ENCODE measurements around the gene GRIK2.

Gene GRIK2

DNA sequence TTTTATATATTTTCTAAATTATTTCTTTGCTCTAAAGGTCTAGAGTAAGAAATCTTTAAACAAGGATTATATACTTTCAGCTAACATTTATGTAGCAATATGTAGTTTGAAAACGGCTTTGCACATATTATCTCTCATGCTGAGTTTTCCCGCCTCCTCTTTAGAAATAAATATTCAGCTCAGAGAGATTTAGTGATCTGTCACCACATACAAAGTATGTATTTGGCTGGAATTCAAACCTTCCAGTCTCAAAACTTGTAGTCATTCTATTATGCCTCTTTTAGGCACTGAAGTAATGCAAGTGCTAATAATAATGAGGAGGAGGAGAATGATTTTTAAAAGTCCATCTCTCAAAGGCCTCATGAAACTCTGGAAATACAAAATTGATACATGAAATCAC lies 525.0 kb downstream of the GRIK2 start:
- DNase-seq: no peak

DNA sequence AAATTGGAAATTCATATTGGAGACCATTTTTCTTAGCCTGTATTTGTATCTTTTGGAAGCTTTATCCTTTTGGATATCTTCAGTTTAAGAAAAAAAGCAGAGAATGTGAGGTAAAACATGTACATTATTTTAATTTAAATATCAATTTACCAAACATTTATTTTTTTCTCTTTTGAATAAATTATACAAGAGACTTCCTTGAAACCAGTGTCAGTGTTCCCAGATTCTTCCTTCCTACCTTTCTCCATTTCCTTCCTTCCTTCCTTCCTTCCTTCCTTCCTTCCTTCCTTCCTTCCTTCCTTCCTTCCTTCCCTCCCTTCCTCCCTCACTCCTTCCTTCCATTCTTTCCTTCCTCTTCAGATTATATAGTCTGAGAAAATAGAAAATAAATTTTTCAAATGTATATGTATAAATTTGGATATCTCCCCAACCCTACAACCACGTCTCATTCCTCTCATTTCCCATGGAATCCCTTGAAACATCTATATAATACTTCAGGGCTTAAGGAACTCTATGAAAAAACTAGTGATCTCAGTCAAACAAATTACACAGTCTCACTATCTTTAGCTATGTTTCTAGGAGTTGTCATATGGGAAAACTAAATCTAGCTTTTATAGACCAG lies 528.4 kb downstream of the GRIK2 start:
- no peak for DNase-seq

DNA sequence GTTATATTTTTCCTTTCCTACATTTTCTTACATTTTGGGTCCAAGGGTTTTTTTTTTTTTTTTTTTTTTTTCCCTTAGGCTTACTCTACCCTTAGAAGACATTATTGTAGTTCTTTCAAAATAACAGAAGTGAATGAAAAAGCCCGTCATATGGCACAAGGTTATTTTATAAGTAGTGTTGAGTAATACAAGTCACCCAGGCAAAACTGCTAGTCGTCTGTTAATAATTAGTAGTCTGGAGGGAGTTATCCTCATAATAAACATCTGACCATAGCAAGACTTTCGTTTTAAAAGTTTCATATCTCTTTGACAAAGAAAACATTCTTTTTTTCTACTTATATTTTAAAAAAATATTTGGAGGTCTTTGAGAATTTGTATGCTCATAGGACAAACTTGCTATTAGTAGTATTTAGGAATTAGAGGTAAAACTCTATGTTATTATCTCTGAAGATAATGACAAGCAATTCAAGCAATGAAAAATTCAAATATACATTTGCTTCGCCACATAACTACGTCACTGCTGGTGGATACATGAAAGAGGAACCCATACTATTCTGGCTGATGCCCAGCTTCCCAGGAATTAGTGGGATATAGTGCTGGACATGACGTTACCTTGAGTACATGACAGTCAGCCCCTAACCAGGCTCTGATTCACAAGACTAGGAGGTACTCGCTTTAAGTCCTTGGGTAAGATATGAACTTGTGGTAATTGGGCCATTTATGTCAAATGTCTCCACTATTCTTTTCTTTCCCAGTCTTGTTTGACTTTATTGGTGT lies 532.8 kb downstream of the GRIK2 start:
- DNase-seq: no peak

DNA sequence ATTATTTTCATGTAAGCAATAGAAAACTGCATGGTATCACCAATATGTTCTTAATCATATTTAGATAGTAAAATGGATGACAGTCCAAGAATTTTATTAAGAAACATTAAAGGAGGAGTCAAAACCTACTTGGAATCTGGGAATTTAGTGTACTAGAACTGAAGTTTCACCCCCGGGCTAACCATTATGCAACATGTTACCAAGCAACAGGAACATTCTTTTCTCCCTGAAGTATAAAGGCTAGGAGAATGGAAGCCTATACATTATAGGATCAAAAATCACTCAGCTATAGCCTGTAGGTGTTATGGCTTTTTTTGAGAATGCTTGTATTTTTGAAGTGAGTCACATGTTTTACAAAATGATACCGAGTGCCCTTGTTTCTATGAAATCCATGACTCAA lies 538.3 kb downstream of the GRIK2 start:
- no peak for DNase-seq

DNA sequence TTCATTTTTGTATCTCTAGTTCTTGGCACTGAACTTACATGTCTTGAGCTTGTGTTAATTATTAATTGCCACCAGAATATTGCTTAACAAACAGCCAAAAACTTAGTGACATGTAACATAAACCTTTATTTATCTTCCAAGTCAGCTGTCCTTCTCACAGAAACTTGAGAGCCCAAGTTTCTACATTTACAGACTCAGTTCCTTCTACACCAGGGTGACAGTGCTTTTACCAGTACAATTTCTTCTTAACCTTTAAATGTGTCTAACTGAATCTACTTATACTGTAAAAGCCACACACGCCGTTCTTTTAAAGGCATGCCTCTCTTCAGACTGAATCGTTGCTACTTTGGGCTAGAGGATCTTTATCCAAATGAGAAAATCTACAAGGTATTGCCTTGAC lies 539.2 kb downstream of the GRIK2 start:
- no peak for DNase-seq

DNA sequence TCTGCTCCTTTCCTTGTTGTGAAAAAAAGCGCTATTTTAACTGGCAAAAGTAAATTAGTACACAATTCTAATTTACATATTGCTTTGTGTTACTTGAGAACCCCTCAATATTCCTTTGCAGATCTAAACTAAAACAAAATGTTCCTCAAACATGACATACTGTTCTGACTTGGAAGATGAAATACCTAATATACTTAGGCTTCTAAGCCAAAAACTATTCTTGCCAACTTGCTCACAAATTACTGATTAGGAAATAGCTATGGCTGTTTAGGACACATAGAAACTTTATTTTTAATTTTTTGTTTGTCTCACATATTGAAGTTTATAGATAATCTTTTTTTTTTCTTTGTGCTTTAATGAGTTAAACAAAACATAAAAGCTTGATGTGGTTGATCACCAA lies 542.2 kb downstream of the GRIK2 start:
- DNase-seq: no peak

DNA sequence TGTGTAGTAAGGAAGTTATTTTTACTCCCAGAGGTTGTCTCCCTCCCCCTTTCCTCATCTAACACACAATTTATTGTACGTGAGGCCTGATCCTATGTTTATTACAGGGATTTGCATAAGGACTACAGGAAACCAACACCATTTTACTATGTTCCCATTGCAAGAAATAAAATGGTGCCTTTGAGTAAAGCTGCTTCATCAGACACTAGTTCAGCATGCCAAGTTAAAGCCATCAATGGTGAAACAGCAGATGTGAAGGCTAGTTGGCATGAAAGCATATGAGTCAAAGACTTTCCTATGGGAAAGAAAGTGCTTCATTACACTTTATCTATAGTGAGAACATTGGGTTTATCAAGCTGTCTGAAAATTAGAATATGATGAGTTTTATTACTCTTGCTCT lies 543.0 kb downstream of the GRIK2 start:
- DNase-seq: peak; percentile 18

DNA sequence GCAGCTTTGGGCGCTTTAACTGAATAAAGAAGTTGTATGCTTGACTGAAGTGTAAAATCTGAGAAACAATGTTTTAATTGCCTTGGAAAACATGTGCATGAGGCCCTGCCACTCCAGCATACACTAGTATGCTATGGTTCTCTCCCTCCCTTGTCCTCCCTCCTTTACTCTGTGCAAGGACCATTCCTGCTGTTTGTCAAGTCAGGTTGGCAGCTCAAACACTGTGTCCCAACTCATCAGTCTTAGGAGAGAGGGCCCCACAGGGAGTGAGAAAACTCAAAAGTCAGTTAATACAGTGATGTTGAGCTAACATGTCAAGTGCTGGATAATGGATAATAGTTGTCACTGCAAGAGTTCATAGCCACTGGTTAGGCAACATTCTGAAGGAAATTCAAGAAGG lies 543.6 kb downstream of the GRIK2 start:
- DNase-seq: no peak

DNA sequence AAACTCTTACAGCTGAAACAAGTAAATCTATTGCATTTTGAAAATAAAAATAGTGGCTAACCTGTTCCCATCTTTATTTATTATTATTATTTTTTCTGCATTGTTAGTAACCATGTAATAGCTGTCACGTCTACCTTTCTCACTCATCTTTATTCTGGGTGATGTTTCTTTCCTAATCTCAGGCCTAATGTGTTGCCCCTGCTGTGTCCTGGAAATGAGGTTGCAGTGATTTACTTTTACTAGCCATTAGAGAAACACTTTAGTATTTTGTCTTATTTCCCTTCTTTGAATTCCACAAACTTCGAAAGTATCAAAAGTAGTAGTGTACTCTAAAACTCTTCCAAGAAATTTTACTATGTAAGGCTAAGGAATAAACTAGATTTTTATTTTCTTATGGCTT lies 546.9 kb downstream of the GRIK2 start:
- DNase-seq: no peak

DNA sequence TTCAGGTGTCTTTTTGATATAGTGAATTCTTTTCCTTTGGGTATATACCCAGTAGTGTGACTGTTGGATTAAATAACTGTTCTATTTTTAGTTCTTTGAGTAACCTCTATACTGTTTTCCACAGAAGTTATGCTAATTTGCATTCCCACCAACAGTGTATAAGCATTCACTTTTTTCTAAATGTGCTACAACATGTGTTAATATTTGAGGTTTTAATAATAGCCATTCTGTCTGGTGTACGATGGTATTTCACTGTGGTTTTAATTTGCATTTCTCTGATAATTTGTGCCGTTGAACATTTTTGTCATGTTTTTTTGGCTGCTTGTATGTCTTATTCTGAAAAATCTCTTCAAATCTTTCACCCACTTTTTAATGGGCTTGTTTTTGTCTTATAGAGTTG lies 563.5 kb downstream of the GRIK2 start:
- DNase-seq: no peak

DNA sequence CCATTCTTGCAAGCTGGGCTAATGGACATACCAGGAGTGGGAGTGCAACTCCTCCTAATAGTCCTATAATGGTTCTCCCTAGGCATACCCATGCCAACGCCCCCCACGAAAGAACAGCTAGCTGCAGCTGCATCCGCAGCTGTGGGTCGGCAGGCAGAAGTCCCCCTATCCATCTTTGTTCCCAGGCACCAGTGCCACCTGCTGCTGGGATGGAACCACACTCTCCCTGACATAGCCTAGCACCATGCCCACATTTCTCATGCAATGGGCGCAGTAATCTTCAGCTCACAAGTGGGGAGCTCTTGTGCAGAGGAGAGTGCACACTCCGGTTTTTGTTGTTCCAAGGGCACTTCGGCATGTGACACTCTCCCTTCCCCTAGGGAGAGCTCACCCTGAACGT lies 567.8 kb downstream of the GRIK2 start:
- DNase-seq: no peak

DNA sequence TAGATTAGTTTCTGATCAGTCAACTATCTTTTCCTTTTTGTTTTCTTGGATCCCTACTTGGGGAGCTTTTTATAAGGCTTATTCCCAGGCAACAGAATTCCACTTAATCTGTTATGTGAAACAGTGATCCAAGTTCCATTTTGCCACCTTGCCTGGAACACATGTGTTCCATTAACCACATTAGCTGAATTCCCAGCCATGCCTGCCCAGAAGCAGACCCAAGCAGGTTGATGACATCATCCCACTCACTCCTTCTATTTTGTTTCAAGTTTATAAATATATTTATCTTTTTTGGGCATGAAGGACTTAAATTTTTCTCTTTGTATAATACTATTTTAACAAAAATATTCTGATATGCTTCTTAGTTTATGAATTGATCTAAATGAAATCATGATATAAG lies 587.4 kb downstream of the GRIK2 start:
- no peak for DNase-seq

DNA sequence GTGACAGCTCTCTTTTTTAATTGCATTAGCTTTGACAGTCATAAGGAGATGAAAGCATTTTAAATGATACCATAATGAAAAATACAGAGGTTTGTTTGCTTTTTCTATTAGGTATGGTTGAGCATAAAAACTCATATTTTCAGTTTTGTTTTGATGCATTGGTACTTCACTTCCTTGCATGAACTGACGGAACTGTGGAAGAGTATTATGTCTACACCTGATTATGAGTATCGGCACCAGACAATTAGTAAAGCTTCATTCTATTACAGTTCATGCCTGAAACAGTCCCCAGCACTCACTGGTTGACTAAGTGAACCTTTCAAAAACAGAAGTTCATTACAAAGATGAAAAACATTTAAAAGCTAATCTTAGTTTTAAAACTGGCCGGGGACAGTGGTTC lies 593.0 kb downstream of the GRIK2 start:
- DNase-seq: no peak

DNA sequence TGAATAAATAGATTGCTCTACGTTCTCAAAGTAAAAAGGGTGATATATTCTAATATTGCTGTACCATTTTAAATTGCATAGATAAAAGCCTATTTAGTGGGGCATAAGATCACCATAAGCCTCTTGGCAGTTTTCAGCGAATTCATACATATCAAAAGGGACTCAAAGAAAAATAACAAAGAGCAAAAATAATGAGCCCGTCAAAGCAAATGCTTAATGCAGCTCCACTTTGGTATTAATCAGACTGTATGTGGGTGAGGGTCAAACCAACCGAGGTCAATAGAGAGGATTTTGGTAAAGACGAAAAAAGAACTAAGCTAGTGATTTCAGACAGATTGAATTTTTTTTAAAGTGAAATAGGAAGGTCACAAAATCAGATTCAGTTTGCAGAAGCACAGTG lies 598.8 kb downstream of the GRIK2 start:
- no peak for DNase-seq

DNA sequence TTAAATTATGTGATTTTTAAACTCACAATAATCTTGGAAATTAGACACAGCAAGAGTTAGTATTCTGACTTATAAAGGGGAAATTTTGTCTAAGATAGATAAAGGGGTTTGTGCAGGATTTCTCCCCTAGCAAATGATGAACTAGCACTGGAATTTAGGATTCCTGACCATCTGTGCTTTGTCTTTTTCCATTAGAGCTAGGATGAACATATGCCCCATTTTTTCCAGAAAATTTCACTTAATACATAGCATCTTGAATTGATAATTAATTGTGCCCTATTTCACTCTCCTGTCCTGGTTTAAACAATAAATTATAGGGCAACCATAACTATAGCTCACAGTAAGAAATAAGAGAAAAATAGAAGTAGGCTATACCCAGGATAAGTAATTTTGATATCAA lies 601.0 kb downstream of the GRIK2 start:
- DNase-seq: no peak

DNA sequence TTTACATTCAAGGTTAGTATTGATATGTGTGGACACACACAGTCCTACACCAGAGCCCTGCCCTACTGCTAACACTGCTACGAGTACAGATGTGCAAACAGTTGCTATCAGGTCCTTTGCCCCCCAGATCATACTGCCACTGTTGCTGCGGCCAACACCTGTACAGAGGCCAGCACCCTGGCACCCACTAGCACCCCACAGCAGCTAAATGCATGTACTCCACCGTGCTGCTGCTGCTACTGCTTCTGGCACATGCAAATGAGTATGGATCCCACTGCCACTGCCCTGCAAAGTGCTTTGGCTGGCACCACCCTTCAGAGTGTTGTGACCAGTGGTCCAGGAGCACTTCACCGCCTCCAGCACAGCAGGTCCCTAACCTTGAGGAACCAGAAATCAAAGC lies 621.9 kb downstream of the GRIK2 start:
- no peak for DNase-seq

DNA sequence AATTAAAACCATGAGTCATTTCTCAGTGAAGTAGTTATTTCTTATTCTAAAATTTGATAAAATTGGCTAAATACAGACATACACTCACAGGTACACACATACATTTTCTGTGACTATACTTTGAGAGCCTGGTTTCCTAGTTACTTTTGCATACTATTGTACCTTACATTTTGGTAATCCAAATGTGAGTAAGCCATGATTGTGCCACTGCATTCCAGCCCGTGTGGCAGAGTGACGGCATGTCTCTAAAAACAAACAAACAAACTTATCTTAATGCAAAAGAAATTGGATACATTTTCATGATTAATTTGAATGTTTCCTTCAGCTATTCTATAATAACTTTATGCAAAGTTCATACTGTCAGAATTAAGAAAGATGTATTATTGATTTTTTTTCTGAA lies 628.8 kb downstream of the GRIK2 start:
- no peak for DNase-seq

DNA sequence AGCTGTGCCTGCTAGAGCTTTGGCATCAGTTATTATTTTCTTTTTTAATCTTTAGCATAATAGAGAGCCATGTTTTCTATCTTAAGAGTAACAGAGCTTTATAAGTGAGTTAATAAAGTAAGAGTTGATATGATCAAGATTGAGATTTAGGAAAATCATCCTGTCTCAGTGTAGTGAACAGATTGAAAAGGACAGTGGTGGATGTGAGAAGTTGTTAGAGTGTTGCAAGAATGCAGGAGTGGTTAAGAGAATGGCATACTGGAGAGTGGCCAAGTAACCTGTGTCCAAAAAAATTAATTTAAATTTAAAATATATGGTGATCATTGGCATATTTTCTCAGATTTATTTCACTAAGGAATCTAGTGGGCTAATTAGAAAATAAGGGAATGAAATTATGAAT lies 629.3 kb downstream of the GRIK2 start:
- no peak for DNase-seq

DNA sequence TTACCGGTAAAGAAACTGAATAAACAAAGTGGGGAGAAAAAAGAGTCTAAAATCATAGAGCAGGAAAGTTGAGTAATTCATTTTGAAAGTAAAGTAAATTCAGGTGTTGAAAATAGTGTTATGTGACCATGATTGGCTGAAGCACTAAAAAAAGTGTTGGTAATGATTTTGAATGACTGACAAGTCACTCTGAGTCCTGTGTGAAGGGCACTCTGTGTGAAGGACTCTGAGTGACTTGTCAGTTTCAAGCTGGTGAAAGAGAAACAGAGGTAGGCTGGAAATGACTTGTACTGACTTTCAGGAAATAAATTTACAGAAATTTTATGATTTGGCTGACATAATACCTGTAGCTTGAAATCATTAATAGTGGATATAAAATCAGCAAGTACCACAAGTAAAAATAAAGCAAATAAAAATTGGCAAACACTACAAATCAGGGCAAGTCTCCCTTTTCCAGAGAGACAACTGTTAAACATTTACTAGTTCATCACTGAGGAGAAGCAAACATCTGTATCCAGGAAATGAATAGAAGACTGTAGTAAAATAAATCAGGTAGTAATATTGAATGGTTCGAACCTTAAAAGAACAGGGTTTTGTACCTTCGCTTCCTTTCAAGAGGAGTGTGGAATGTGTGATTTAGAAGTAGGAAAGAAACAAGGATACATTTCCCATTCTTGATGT lies 630.6 kb downstream of the GRIK2 start:
- DNase-seq: no peak

DNA sequence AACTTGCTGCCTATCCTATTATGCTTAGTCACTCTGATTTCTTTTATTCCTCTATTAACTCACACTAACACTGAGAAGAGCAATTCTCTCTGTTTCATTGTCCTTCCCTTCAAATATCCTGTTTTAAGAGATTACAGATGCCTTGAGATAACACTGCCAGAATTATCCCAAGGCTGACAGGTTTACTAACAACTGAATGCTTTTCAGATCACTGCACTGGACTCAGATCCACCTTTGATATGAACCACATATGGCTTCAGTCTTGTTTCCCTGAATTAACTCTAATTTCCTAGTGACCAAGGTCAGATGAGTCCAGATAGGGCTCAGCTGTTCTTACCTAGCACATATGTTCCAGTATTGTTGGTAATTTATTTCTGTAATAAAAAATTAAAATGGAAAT lies 633.1 kb downstream of the GRIK2 start:
- no peak for DNase-seq

DNA sequence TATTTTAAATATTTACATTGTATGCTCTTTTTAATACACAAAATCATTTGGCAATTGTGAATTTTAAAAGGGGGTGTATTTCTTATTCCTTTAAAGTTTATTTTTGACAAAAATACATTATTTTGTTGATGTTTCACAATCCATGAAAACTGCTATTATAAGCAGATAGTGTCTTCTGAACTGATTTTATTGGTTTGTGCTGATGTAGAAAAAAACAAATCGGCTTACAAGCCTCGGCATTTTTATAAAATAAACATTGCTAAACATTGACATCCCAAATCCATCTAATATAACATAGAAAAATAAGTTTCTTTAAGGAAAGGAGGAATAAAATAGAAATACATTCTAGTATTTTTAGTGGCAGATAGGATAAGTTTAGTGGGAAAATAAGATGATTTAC lies 634.7 kb downstream of the GRIK2 start:
- no peak for DNase-seq

DNA sequence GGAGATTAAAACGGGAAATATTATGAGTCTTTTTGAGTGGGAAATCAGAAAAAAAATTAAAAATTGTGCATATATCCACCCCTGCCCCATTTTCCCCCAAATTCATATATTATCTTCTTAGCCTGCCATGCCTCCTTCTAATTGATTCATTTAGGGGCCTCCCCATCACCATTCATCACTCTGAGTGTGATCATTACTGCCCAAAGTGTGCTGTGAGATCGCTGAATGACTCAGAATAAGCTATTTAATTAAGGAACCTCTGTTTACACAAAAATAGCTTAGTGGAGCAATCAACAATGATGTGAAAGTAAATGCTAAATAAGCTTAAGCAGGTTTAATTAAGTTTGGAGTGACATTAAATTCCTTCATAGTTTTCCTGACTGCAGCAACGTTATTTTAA lies 645.5 kb downstream of the GRIK2 start:
- DNase-seq: no peak

DNA sequence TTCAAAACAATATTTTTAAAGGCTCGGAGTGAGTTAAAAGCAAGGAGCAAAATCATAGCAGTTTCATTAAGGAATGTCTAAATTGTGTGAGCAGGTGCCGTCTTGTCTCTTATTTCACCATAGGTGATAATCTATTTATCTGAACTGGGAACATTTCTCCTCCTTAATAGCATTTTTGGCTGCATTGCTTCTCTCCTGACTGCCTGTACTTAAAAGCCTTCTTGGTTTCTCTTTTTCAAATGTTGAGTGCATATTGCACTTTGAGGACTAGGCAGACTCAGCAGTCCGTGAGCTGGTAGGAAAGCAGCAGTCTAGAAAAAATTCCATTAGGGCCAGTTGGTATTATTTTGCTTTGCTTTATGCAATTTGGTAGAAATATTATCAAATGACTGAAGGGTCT lies 645.9 kb downstream of the GRIK2 start:
- DNase-seq: no peak

DNA sequence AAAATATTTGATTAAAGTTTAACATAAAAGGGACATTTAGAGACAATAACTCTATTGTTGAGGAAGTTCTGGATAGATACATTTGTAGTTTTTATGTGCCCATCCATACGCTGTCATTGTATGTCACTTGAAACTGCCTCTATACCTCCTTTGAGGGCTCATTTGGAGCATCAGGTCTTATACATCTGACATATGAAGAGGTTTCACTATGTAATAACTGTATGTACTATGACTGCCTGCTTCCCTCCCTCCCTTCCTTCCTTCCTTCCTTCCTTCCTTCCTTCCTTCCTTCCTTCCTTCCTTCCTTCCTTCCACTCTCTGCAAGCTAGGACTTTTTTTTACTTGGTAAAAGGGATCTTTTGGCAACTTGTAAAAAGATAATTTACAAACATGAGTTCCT lies 657.5 kb downstream of the GRIK2 start:
- no peak for DNase-seq

DNA sequence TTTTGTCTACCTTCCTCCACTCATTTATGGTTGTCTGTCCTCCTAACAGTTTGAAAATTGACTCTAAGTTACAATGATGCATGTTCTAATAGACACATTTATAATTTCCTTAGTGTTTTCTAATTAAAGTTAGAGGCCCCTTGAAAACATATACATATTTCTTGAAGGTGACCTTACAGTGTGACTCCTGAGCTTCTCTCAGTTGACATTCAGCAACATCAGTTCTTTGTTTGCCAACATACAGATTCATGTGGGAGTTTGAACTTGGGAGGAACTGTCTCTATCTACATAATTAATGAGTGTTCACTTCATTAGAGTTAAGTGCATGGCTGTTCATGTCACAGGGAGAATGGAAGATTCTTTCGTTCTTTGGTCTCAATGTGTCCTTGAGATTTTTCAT lies 658.2 kb downstream of the GRIK2 start:
- no peak for DNase-seq
